Left hindlimb (tissue), 1 donor: ENCODE measurements around the gene CASP3.
"Not testable (repeated sequence)": the region's sequence is repeated elsewhere in the genome, so short reads cannot be mapped to it uniquely, and the experiment has no call there.

ENCODE experiments used
- DNase-seq: peaks from one replicate; pipeline ENCODE4 v3.0.0-alpha.2; 2018

CASP3 gene

GRCh38 chr4:184591747-184592270, 57.4 kb downstream of the CASP3 start:
- not testable (repeated sequence) for DNase-seq

GRCh38 chr4:184591070-184591677, 58.1 kb downstream of the CASP3 start:
- no peak for DNase-seq

GRCh38 chr4:184590196-184590595, 59.1 kb downstream of the CASP3 start:
- no peak for DNase-seq

- DNase-seq, result no peak
These were observed 60.4 kb downstream of the CASP3 start for GRCh38 chr4:184588893-184589292.

GRCh38 chr4:184587701-184588100, 61.5 kb downstream of the CASP3 start:
- DNase-seq, result no peak

- DNase-seq, result no peak
These were observed 62.0 kb downstream of the CASP3 start for GRCh38 chr4:184587221-184587620.

- no peak for DNase-seq
These were observed 65.3 kb downstream of the CASP3 start for GRCh38 chr4:184583738-184584502.
